HepG2 (cell line): Measurements from ENCODE around the gene NOXA1. TPM values are rescaled to one million over a fixed set of nuclear protein-coding genes. Genes with fewer than 3 reads are reported as not detected.

Experiments
- ATAC-seq: fragments of 200-7000 bp; cut with Tn5 transposase; 3 replicates; pipeline ENCODE4 v1.9.1; 2020; ENCODE audit warnings: mild to moderate bottlenecking, moderate library complexity
- BruUV-seq: library from RNA; stranded (reverse); fragments of 400-500 nt; replicated peaks from 2 replicates; lab custom pipeline; 2021; lab: Mats Ljungman, UMichigan
- CTCF ChIA-PET: fragments of 300-600 bp; formaldehyde crosslinking; extraction: SDS; loops from one replicate; lab custom pipeline; 2021; ENCODE audit warnings: low total read pairs, inconsistent platforms, low intra/inter-chr PET ratio; lab: Yijun Ruan, JAX
- POLR2A ChIA-PET: fragments of 350-600 bp; sonication (Branson Sonifier 250); formaldehyde crosslinking; loops from one replicate; lab custom pipeline; 2020; ENCODE audit warnings: antibody characterized with exemption, inconsistent platforms; lab: Yijun Ruan, JAX
- DNase-seq: peaks from one replicate; pipeline ENCODE4 v3.0.0-alpha.2; 2015; ENCODE audit warnings: low spot score
- FAIRE-seq: peaks from 3 replicates; lab custom pipeline; 2011; peaks lifted over from hg19 to GRCh38; lab: Jason Lieb, UNC
- H2AFZ ChIP-seq: one replicate; pipeline ENCODE4 v1.6.1; 2011; ENCODE audit warnings: low read length, inconsistent platforms
- H3K27ac ChIP-seq: fragments of 300-600 bp; 3 replicates; pipeline ENCODE4 v1.8.0; 2011; ENCODE audit warnings: mixed run types, mild to moderate bottlenecking, mixed read lengths, low read length, inconsistent platforms; ENCODE audit not compliant: insufficient read depth; ENCODE audit errors: extremely low read length
- H3K27me3 ChIP-seq, 2 experiments: fragments of 200-600 bp in 1 of 2; 2 replicates in 1 of 2; 3 replicates in 1 of 2; pipeline versions ENCODE4 v1.6.0 to v1.8.0; 2011; ENCODE audit warnings: low read length in 2 of 2, mild to moderate bottlenecking in 2 of 2, moderate library complexity in 2 of 2, inconsistent platforms in 1 of 2; ENCODE audit not compliant: insufficient read depth in 2 of 2, control insufficient read depth in 1 of 2
- H3K36me3 ChIP-seq, 2 experiments: fragments of 200-600 bp in 1 of 2; replicated peaks in 1 of 2; 2 replicates in 1 of 2; 3 replicates in 1 of 2; pipeline versions ENCODE4 v1.5.1 to v1.8.0; 2011; ENCODE audit warnings: low read length in 2 of 2, inconsistent platforms in 1 of 2; ENCODE audit not compliant: insufficient read depth in 2 of 2, control insufficient read depth in 1 of 2
- H3K4me1 ChIP-seq: 2 replicates; pipeline ENCODE4 v1.5.1; 2012; ENCODE audit warnings: low read length, inconsistent platforms; ENCODE audit not compliant: insufficient read depth
- H3K4me2 ChIP-seq: 2 replicates; pipeline ENCODE4 v1.6.0; 2011; ENCODE audit warnings: low read depth, low read length, inconsistent platforms
- H3K4me3 ChIP-seq, 3 experiments: fragments of 200-600 bp in 1 of 3; sonication (generic), shearing (Covaris generic) in 1 of 3; replicated peaks in 1 of 3; 2 replicates each; pipeline ENCODE4 v1.5.1; 2011 to 2016; ENCODE audit warnings: low read length in 3 of 3, inconsistent platforms in 2 of 3, low read depth in 2 of 3, mild to moderate bottlenecking in 2 of 3, control low read depth in 1 of 3, mixed read lengths in 1 of 3; ENCODE audit not compliant: insufficient read depth in 1 of 3
- H3K79me2 ChIP-seq: one replicate; pipeline ENCODE4 v1.6.1; 2011; ENCODE audit warnings: low read length, inconsistent platforms; ENCODE audit not compliant: insufficient read depth
- H3K9ac ChIP-seq: 2 replicates; pipeline ENCODE4 v1.6.0; 2011; ENCODE audit warnings: mild to moderate bottlenecking, low read depth, low read length, inconsistent platforms; ENCODE audit not compliant: insufficient read depth
- H3K9me3 ChIP-seq: 2 replicates; pipeline ENCODE4 v1.5.1; 2012; ENCODE audit warnings: mild to moderate bottlenecking, low read length
- H4K20me1 ChIP-seq: 2 replicates; pipeline ENCODE4 v1.6.0; 2011; ENCODE audit warnings: inconsistent platforms, mild to moderate bottlenecking, low read length, moderate library complexity; ENCODE audit not compliant: insufficient read depth
- EP300 ChIP-seq, 3 experiments: sonication (generic) in 1 of 3; formaldehyde crosslinking in 1 of 3; IDR thresholded peaks; 2 replicates each; pipeline versions ENCODE4 v1.5.1 to v1.6.1; 2011 to 2020; ENCODE audit warnings: low read depth in 2 of 3, low read length in 2 of 3, borderline replicate concordance in 1 of 3, improper control_type of control experiment in 1 of 3, mild to moderate bottlenecking in 1 of 3, missing genetic modification reagents in 1 of 3, moderate library complexity in 1 of 3
- KDM6A ChIP-seq: IDR thresholded peaks from 2 replicates; pipeline ENCODE4 v1.6.1; 2016; ENCODE audit warnings: low read depth
- MED1 ChIP-seq: sonication (generic); formaldehyde crosslinking; IDR thresholded peaks from 2 replicates; pipeline ENCODE4 v1.4.0; 2020; ENCODE audit warnings: missing genetic modification reagents
- MED8 ChIP-seq: sonication (generic); formaldehyde crosslinking; IDR thresholded peaks from 2 replicates; pipeline ENCODE4 v1.8.1; 2023; ENCODE audit warnings: mild to moderate bottlenecking, missing genetic modification reagents; ENCODE audit not compliant: insufficient replicate concordance
- NFYB ChIP-seq: sonication (generic); formaldehyde crosslinking; IDR thresholded peaks from 2 replicates; pipeline ENCODE4 v1.4.0; 2020; ENCODE audit warnings: missing genetic modification reagents
- PHF21A ChIP-seq: sonication (generic); formaldehyde crosslinking; IDR thresholded peaks from 2 replicates; pipeline ENCODE4 v1.5.0; 2020; ENCODE audit warnings: mild to moderate bottlenecking, missing genetic modification reagents
- TBX2 ChIP-seq: sonication (generic); formaldehyde crosslinking; IDR thresholded peaks from 2 replicates; pipeline ENCODE4 v1.5.0; 2020; ENCODE audit warnings: missing genetic modification reagents, mild to moderate bottlenecking, borderline replicate concordance
- ZFP82 ChIP-seq: sonication (generic); formaldehyde crosslinking; IDR thresholded peaks from 2 replicates; pipeline ENCODE4 v1.5.1; 2020; ENCODE audit warnings: mild to moderate bottlenecking, missing genetic modification reagents, borderline replicate concordance
- ZNF12 ChIP-seq: sonication (generic); formaldehyde crosslinking; IDR thresholded peaks from 2 replicates; pipeline ENCODE4 v1.5.0; 2020; ENCODE audit warnings: missing genetic modification reagents
- ZNF329 ChIP-seq: sonication (generic); formaldehyde crosslinking; IDR thresholded peaks from 2 replicates; pipeline ENCODE4 v1.9.0; 2021; ENCODE audit warnings: low read depth, mild to moderate bottlenecking, missing genetic modification reagents
- ZNF816 ChIP-seq: sonication (generic); formaldehyde crosslinking; IDR thresholded peaks from 2 replicates; pipeline ENCODE4 v1.8.0; 2022; ENCODE audit warnings: missing genetic modification reagents, mild to moderate bottlenecking, borderline replicate concordance
- ZSCAN20 ChIP-seq: sonication (generic); formaldehyde crosslinking; IDR thresholded peaks from 2 replicates; pipeline ENCODE4 v1.4.0; 2020; ENCODE audit warnings: missing genetic modification reagents, mild to moderate bottlenecking, borderline replicate concordance
- WGBS: methylation state at CpG from one replicate; pipeline ENCODE4 v1.1.6; 2017; ENCODE audit warnings: low lambda C conversion rate; 5-methylcytosine and 5-hydroxymethylcytosine counted together
- in situ Hi-C: cut with HindIII; loops from 2 replicates; pipeline ENCODE4 v1.10.0; 2017; ENCODE audit warnings: low pct_unique_long_range_greater_than_20kb; ENCODE audit not compliant: extremely low pct_ligation_motif_present
- intact Hi-C: fragments of 100-400 bp; cut with micrococcal nuclease; formaldehyde crosslinking; loops from one replicate; pipeline ENCODE4 v1.10.0; 2022; ENCODE audit not compliant: unreplicated experiment
- polyA plus RNA-seq, 8 experiments: library from polyadenylated mRNA; depleted of rRNA in 3 of 8; stranded (reverse) in 7 of 8; unstranded in 1 of 8; fragments of >200 nt; fragmentation: Illumina TruSeq in 4 of 8; extraction: Trizol in 4 of 8; gene quantifications; 2 replicates each; pipeline versions ENCODE4 v1.2.1 to v1.2.3, GENCODE V29; 2011 to 2016; ENCODE audit warnings: low read depth in 4 of 8, missing spikeins in 1 of 8, mixed read lengths in 1 of 8; ENCODE audit not compliant: insufficient read depth in 1 of 8
- total RNA-seq, 5 experiments: library from RNA; depleted of rRNA; stranded (reverse); fragments of >200 nt; fragmentation: Illumina TruSeq; extraction: Trizol; gene quantifications; 2 replicates each; pipeline ENCODE4 v1.2.3, GENCODE V29; 2016; ENCODE audit warnings: low read depth in 1 of 5
- TF ChIP-seq, protein P1 (sequence below): IDR thresholded peaks from 2 replicates; pipeline ENCODE4 v1.6.1; 2016; ENCODE audit warnings: mild to moderate bottlenecking, missing biosample characterization, missing genetic modification reagents
- TF ChIP-seq, protein P2 (sequence below): sonication (generic); formaldehyde crosslinking; IDR thresholded peaks from 2 replicates; pipeline ENCODE4 v1.4.0; 2020; ENCODE audit warnings: missing genetic modification reagents

NOXA1 gene
- total and polyA plus RNA-seq, 2 of the 13 experiments (the other 11 are each of a cell fraction or from before 2014, with no cell fraction given), result 0.78 to 1.2 TPM

DNA sequence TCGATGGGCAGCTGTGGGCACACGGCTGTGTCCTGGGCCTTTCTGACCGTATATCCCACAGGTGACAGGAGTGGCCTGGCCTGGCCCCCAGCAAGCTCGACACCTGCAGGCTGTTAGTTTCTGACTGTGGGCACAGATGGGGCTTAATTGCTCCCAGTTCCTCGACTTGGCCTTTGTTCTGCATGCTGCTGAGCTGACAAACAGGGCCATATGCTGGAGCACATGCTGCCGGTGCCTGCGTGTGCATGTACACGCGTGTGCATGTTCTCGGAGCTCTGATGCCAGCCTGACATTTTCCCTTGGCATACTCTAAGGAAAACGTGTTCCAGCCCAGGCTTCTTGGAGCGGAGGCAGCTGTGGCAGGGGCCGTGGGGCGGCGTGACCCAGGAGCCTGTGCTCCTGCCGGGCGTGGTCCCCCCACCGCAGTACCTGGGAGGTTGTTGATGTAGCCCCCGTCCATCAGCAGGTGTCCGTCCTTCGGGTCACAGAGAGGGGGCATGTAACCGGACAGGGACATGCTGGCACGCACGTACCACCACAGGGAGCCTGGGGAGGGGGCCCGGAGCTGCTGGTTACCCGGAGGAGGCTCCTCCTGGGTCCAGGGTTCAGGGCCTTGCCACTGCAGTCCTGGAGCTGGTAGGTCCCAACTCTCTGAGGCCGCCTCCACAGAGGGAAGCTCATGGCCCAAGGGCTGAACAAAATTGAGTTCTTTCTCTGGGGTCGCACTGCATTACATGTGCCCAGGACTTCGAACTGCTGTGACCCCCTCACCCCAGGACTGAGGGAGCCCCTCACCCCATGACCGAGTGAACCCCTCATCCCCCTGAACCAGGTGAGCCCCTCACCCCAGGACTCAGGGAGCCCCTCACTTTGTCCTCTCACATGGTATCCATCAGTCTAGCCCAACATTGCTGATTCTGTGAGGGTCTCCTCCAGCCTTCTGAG, 40.1 kb downstream of the NOXA1 start:
- H2AFZ ChIP-seq, result no peak overlapping the region
- CTCF ChIA-PET, result no interaction called here
- FAIRE-seq (peak; percentile 66), ATAC-seq (peak; percentile 53), DNase-seq (peak; percentile 45)
- peaks cover 63% of the 10 kb centered on the region for H3K4me1 ChIP-seq
- no peaks in the 10 kb centered on the region for H3K36me3 ChIP-seq
- peaks cover 6% of the 10 kb centered on the region for H3K79me2 ChIP-seq
- peak overlapping the region in 2 of 3 experiments; percentile 23 to 51; a peak in 3 of 6 replicates for H3K4me3 ChIP-seq
- H3K27me3 ChIP-seq, result no peaks in the 10 kb centered on the region; a peak in 1 of 5 replicates
- WGBS, result 63% methylated on average over 8 of the region's 30 CpGs
- no TSS peak for BruUV-seq
- POLR2A ChIA-PET, result interaction anchor here (1.3 kb wide), 1 partner anchor 9 kb away, joined by 4 read pairs; no protein-coding TSS in a partner anchor
- peak overlapping the region; percentile 66 for H3K4me2 ChIP-seq
- peak overlapping the region; percentile 58 for H3K27ac ChIP-seq
- peak overlapping the region; percentile 42 for H3K9ac ChIP-seq
- in situ Hi-C loops (no loop called here), intact Hi-C loops (no loop called here)
- no peaks in the 10 kb centered on the region for H3K9me3 ChIP-seq
- H4K20me1 ChIP-seq, result peaks cover under 1% of the 10 kb centered on the region; the same call in 1 of the 2 replicates
- TF ChIP-seq ZSCAN20 (CRISPR knock-in tag) (no peak), EP300 (IDR thresholded peaks at IDR 0.05; ENCODE audit: low read depth in 2 of 2, low read length in 2 of 2) (peak in 1 of 2 experiments; percentile 36; a peak in 1 of 4 replicates), EP300 (CRISPR knock-in tag; IDR thresholded peaks at IDR 0.05; ENCODE audit: borderline replicate concordance) (no peak), MED8 (CRISPR knock-in tag) (peak; percentile 51), KDM6A (CRISPR knock-in tag) (peak; percentile 36; the same call in 1 of the 2 replicates), NFYB (CRISPR knock-in tag) (no peak), ZNF12 (no peak), ZNF329 (CRISPR knock-in tag) (peak; percentile 42; the same call in 1 of the 2 replicates), MED1 (CRISPR knock-in tag) (peak; percentile 98), ZNF816 (CRISPR knock-in tag) (peak; percentile 90; the same call in 1 of the 2 replicates), TBX2 (peak; percentile 57), PHF21A (CRISPR knock-in tag) (peak; percentile 85), ZFP82 (CRISPR knock-in tag) (peak; percentile 96)
- TF ChIP-seq, protein P1, sequence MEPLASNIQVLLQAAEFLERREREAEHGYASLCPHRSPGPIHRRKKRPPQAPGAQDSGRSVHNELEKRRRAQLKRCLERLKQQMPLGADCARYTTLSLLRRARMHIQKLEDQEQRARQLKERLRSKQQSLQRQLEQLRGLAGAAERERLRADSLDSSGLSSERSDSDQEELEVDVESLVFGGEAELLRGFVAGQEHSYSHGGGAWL, result 0 out of 2 replicates have a peak, but pooled peaks have one; percentile 28
- TF ChIP-seq, protein P2, sequence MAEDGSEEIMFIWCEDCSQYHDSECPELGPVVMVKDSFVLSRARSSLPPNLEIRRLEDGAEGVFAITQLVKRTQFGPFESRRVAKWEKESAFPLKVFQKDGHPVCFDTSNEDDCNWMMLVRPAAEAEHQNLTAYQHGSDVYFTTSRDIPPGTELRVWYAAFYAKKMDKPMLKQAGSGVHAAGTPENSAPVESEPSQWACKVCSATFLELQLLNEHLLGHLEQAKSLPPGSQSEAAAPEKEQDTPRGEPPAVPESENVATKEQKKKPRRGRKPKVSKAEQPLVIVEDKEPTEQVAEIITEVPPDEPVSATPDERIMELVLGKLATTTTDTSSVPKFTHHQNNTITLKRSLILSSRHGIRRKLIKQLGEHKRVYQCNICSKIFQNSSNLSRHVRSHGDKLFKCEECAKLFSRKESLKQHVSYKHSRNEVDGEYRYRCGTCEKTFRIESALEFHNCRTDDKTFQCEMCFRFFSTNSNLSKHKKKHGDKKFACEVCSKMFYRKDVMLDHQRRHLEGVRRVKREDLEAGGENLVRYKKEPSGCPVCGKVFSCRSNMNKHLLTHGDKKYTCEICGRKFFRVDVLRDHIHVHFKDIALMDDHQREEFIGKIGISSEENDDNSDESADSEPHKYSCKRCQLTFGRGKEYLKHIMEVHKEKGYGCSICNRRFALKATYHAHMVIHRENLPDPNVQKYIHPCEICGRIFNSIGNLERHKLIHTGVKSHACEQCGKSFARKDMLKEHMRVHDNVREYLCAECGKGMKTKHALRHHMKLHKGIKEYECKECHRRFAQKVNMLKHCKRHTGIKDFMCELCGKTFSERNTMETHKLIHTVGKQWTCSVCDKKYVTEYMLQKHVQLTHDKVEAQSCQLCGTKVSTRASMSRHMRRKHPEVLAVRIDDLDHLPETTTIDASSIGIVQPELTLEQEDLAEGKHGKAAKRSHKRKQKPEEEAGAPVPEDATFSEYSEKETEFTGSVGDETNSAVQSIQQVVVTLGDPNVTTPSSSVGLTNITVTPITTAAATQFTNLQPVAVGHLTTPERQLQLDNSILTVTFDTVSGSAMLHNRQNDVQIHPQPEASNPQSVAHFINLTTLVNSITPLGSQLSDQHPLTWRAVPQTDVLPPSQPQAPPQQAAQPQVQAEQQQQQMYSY, result no peak
